KBM-7 (cell line): ENCODE data around the gene HS6ST1.
"Not testable (repeated sequence)": the region's sequence is repeated elsewhere in the genome, so short reads cannot be mapped to it uniquely, and the experiment has no call there.

ENCODE experiments used
- DNase-seq: peaks from one replicate; pipeline ENCODE4 v3.0.0-alpha.2; 2015
- in situ Hi-C: fragments of 300-500 bp; cut with MboI; formaldehyde crosslinking; loops from 2 replicates; pipeline ENCODE4 v1.14.3; 2020; ENCODE audit warnings: low sequenced_read_pairs, low pct_unique_long_range_greater_than_20kb, mixed read lengths

Gene HS6ST1

GRCh38 chr2:128273469-128274081 is 45.1 kb downstream of the HS6ST1 start:
- DNase-seq, result no peak
- in situ Hi-C loops, result no loop called here

DNA sequence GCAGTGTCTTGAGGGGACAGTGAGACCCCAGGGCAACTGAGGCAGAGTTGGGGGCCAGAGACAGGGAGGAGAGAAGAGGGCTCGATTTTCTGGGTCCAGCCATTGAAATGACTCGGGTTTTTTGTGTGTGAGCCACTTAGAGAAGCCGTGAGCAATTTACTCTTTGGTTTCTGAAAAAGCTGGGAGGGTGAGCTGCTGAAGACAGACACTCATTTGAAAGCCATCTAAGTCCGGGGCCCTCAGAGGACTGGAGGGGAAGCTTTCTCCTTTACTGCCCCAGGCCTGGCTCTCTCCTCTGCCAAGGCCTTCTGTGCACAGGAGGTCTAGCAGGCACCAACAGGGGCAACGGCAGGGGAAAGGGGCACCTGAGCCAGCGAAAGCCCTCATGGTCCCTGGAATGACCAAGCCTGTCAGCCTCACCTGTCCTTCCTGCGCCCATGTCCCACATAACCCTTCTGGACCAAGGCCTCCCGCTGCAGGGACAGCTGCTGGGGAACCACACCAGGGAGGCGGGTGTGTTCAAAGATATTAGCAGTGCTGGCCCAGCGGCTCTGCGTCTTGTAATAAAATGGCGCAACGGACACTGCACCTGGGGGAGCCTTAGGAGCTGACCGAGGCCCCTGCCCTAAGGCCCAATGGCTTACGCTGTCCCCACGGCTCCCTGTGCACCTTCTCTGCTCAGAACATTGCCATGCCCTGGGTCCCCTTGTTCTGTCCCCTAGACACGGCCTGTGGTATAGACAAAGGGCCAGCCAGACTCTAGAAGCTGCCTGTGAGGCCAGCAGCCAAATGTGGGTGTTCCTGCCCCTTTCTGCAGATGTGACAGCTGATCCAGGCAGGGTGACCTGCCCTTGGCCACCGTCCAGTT is 45.8 kb downstream of the HS6ST1 start:
- DNase-seq, result no peak
- in situ Hi-C loops, result no loop called here

GRCh38 chr2:128271911-128272600 is 46.6 kb downstream of the HS6ST1 start:
- in situ Hi-C loops, result no loop called here
- DNase-seq, result no peak

GRCh38 chr2:128271597-128271910 is 47.1 kb downstream of the HS6ST1 start:
- in situ Hi-C loops, result no loop called here

GRCh38 chr2:128270672-128271596 is 47.7 kb downstream of the HS6ST1 start:
- no peak for DNase-seq
- in situ Hi-C loops, result no loop called here

More at GRCh38 chr2:128271597-128271910, 47.1 kb downstream of the HS6ST1 start:
- DNase-seq, result no peak

DNA sequence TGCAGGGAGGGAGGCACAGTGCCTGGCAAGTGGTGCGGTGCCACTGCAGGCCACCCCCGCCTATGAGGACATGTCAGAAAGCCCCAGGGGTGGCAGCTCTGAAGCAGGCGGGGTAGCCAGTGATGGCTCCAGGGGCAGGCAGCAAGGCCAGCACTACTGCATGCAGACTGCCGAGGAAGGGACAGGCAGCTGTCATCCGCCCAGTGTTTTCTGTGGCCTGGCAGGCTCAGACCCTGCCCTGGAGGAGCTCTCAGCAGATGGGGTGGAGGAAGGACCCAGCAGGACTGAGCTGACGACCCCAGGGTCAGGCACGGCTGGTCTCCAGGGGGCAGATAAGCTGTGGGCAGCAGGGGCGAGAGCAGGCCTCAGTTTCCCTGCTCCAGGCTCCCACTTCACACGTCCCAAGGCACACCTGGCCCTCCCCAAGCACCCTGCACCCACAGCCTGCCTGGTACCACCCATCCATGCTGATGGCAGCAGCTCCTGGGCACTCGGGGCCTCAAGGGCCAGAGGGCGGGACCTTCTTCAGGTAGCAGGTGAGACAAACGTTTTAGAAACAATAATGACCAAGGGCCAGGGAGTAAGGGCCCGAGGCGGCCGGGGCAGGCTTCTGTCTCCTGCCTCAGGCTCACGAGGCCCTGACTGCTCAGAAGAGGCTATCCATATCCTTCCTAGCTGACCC is 48.5 kb downstream of the HS6ST1 start:
- DNase-seq, result no peak

GRCh38 chr2:128269063-128269989 is 49.3 kb downstream of the HS6ST1 start:
- in situ Hi-C loops, result no loop called here
- no peak for DNase-seq

More for the DNA sequence above, 48.5 kb downstream of the HS6ST1 start:
- in situ Hi-C loops, result no loop called here

DNA sequence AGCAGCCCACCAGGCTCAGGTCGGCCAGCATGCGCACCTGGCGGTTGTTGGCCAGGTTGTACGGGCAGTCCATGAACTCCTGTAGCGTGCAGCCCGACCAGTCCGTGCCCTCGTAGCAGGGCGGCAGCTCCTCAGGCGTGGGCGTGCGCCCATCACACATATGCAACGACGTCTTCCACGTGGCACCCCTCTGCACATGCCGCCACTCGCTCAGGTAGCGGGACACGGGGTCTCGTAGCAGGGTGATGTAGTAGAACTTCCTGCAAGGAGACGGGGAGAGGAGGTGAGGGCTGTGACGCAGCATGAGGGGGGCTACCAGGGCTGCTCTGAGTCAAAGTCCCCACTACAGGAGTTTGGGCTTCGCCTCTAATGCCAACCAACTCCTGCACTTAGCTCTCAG is 50.1 kb downstream of the HS6ST1 start:
- in situ Hi-C loops, result not testable (repeated sequence)

GRCh38 chr2:128268145-128268544 is 50.5 kb downstream of the HS6ST1 start:
- DNase-seq, in situ Hi-C loops: not testable (repeated sequence)

More for the DNA sequence above, 50.1 kb downstream of the HS6ST1 start:
- not testable (repeated sequence) for DNase-seq

- DNase-seq, in situ Hi-C loops: not testable (repeated sequence)
These were observed 51.0 kb downstream of the HS6ST1 start for GRCh38 chr2:128267649-128268048.

GRCh38 chr2:128267197-128267596 is 51.5 kb downstream of the HS6ST1 start:
- DNase-seq, in situ Hi-C loops: not testable (repeated sequence)

DNA sequence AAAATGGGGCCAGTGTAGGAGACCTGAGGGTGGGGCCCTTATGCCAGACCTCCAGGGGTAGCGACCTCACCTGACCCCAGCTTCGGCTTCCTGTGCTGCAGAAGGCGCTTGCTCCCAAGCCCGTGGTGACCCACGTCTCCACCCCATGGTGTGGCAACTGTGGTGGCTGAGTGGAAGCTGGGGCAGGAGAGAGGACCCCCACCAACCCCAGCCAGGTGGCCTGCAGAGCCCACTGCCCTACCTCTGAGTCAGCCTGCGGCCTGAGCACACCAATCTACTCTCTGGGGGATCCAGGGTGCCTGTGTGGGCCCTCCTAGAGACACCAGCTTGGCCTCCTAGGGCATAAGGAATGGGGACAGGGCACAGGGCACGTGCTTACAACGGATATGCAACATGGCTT is 52.2 kb downstream of the HS6ST1 start:
- in situ Hi-C loops, DNase-seq: not testable (repeated sequence)

DNA sequence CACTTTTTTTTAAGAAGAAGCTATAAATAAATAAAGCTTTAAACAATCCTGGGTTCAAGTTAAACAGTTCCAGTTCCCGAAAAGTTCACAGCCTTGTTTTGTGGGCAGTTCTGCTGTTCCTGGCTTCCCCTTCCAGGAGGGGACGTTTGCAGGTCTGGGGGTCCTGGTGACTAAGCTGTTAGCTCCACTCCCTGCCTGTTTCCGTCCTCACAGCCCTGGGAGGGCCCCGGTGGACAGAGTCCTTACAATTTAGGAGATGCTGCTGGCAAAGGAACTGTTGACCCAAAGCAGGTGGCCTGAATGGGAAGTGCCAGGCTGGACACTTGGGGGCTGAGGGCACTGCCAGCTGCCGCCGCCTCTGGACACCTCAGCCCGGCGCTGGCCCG is 53.1 kb downstream of the HS6ST1 start:
- in situ Hi-C loops, DNase-seq: not testable (repeated sequence)

- no peak for DNase-seq
- in situ Hi-C loops, result no loop called here
These were observed 53.6 kb downstream of the HS6ST1 start for GRCh38 chr2:128264881-128265607.

DNA sequence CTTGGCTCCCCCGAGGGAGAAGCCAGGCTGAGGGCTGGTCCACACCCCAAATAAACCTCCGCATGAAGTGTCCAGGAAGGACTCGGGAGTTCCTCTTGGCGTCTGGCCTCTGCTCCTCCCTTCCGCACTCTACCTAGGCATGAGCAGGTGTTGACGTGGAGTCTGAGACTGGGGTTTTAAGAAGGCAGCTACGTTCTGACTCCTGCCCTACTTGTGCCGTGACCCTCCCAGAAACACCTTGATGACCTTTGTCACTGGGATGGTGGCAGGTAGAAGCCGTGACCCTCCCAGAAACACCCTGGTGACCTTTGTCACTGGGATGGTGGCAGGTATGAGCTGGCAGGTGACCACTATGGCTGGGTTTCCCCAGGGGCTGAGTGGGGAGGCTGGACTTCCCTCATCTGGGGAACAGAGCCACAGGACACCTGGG is 54.8 kb downstream of the HS6ST1 start:
- in situ Hi-C loops, result no loop called here
- DNase-seq, result no peak

- in situ Hi-C loops, result no loop called here
These were observed 56.1 kb downstream of the HS6ST1 start for GRCh38 chr2:128262315-128263253.

More at GRCh38 chr2:128262315-128263253, 56.1 kb downstream of the HS6ST1 start:
- no peak for DNase-seq
